Measurements from ENCODE around the gene NNT.

- TF ChIP-seq CTCF (optimal IDR thresholded peaks at IDR 0.05 in 1 of 3, IDR thresholded peaks at IDR 0.05 in 1 of 3, conservative IDR thresholded peaks at IDR 0.05 in 1 of 3; ENCODE audit: extremely low read depth in 1 of 3, insufficient read depth in 2 of 3, low read length in 3 of 3) (no peak), EZH2 (IDR thresholded peaks at IDR 0.05; ENCODE audit: low read length) (no peak)
These were observed 20.2 kb downstream of the NNT start for GRCh38 chr5:43623048-43623680.

Data from keratinocyte (primary cell).